HG03565 (cell line): ENCODE measurements around the gene CEP128.

Experiments
- ATAC-seq: cut with Tn5 transposase; IDR thresholded peaks from one replicate; pipeline ENCODE4 v1.9.1; 2021; ENCODE audit warnings: mild to moderate bottlenecking, moderate library complexity; ENCODE audit not compliant: unreplicated experiment

The CEP128 gene

GRCh38 chr14:80906336-80906735, 35.2 kb downstream of the CEP128 start:
- no peak for ATAC-seq

- ATAC-seq = no peak
These were observed 38.9 kb downstream of the CEP128 start for GRCh38 chr14:80902608-80903007.

DNA sequence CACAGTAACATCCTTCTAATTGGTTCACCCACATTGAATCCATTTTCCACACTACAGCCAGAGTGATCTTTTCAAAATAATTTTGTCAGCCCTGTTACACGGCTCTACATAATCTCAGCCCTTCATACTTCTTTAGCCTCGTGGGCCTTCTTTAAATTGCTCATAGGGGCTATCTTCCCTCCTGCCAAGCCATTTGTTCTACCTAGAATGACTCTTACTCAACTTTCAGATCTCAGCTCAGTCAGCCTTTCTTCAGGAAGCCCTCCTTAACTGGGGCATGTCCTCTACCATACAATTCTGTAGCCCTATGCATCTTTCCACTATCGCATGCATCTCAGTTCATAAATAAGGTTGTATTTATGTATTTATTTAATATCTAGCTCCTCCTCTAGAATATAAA, 39.7 kb downstream of the CEP128 start:
- ATAC-seq = no peak

DNA sequence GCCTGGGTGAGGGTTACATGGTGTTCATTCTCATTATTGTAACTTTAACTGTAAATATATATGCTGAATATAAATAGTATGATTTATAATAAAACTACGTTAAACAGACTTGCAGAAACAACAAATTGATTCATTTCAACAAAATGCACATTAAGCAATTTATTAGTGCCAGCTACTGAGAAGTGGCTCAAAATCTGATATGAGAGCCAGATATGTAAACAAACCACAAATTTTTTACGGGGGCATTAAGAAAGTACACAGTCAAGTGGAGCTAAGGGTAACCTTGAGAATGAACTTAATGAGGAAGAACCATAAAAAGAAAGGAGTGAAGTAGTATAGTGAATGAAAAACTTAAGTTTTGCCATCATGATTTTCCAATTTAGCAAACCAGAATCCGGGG, 40.3 kb downstream of the CEP128 start:
- ATAC-seq = no peak

GRCh38 chr14:80872645-80873044, 68.9 kb downstream of the CEP128 start:
- ATAC-seq = no peak

- ATAC-seq = no peak
These were observed 73.3 kb downstream of the CEP128 start for GRCh38 chr14:80868260-80868659.

DNA sequence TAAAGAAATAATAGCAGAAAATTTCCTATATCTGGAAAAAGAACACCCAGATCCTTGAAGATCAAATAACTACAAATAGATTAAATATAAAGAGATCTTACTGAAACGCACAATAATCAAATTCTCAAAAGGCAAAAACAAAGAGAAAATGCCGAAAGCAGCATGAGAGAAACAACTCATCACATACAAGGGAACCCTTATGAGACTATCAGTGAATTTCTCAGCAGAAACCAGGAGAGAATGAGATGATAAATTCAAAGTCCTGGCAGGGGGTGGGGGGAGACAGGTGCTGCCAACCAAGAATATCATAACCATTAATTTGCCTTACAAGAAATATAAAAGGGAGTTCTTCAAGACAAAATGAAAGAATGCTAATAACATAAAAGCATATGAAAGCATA, 73.7 kb downstream of the CEP128 start:
- no peak for ATAC-seq

DNA sequence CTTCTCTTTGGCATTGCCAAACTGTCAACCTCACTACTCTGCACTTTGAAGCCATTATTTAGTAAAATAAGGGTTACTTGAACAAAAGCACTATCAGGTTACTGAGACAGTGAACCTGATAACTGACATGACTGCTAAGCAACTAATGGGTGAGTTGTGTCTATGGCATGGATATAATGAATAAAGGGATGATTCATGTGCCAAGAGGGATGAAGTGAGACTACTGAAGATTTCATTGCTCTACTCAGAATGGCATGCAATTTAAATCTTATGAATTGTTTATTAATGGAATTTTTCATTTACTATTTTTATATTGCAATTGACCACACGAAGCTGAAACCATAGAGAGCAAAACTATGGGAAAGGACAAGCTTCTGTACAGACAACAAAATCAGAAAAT, 74.4 kb downstream of the CEP128 start:
- ATAC-seq = no peak

GRCh38 chr14:80865565-80865964, 76.0 kb downstream of the CEP128 start:
- ATAC-seq = no peak

- ATAC-seq = no peak
These were observed 78.6 kb downstream of the CEP128 start for GRCh38 chr14:80862983-80863382.

- no peak for ATAC-seq
These were observed 79.0 kb downstream of the CEP128 start for GRCh38 chr14:80862541-80862940.

DNA sequence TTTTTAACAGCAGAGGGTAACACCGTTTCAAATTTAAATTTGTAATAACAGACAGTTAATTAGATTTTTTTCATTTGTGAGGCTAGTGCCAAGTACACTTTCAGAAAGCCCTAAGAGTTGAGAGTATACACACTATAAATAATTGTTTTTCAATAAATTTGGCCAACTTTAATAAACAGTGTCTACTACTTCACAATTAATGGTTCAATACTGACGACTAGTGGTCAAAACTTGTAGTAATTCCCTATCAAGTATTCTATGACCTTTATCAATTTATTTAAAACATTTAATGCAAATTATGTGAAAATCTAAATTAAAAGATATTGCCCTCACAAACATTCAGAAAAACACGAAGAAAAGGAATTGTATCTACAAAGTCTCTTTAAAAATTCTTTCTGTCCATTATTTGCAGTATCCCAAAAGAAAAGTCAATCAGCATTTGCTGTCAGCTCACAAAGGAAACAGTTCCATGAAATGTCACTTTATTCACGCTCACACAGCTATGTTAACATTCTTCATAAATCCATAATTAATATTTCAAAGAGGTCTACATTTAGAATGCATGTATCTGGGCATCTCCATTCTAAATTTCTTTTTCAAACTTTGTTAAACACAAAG, 91.2 kb downstream of the CEP128 start:
- ATAC-seq = peak; percentile 74

DNA sequence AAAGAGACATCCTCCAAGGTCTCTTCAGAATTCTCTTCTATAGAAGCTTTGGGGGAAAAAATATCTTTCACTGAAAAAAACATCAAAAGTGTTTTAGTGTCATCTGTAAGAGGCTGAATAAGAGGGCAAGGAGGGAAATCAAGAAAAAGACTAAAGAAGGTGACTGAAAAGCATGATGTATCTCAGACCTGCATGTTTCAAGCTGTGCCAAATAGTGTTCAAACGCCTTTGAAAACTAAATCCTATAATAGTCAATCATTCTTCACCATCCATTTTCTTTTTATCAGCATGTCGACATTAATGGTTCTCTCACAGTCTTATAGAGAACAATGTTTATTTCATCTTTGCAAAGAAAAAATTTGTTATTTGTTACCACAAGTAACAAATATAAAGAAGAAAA, 94.5 kb downstream of the CEP128 start:
- ATAC-seq = no peak

DNA sequence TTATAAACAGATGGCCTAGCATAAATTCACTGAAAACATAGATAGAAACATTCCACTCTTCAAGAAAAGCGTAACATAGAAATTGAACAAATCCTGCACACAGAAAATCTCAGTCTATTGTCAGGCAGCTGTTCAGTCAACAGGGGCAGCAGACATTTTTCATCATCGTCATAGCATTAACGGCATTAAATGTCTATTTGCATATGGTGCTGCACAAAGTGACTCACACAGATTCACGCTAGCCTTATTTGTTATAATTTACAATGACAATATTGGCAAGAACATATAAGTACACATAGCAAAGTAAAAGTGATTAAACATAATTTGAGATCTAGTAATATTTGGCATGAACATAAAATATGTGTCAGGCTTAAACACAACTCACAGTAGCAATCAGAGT, 95.7 kb downstream of the CEP128 start:
- no peak for ATAC-seq

GRCh38 chr14:80844872-80845271, 96.7 kb downstream of the CEP128 start:
- no peak for ATAC-seq

DNA sequence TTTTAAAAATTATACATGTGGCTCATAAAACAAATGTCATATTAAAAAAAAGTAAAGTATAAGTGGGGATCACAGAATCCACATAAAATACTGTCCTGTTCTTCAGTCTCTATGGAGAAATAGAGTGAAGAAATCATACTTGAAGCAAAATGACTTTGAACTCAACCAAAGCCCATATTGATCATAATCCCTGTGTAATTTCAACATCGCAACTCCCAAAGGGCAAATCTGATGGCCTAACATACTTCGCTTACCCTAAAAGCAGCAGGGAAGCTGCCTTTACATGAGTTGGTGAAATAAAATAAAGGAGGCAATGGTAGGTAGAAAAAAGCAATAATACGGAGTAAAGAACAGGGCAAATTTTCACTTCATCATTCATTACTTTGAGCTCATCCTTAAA, 101.8 kb downstream of the CEP128 start:
- no peak for ATAC-seq

DNA sequence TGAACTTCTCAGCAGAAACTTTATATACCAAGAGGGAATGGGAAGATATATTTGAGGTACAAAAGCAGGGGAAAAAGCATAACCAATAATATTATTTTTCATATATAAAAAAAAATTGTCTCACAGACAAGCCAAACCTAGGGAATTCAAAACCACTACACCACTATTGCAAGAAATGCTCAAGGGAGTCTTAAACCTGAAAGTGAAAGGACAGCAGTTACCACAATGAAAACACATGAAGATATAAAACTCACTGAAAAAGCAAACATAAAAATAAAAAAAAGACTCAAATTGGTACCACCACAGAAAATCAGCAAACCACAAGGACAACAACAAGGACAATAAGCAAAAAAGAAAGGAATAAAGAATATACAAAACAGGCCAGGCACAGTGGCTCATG, 131.9 kb downstream of the CEP128 start:
- no peak for ATAC-seq

DNA sequence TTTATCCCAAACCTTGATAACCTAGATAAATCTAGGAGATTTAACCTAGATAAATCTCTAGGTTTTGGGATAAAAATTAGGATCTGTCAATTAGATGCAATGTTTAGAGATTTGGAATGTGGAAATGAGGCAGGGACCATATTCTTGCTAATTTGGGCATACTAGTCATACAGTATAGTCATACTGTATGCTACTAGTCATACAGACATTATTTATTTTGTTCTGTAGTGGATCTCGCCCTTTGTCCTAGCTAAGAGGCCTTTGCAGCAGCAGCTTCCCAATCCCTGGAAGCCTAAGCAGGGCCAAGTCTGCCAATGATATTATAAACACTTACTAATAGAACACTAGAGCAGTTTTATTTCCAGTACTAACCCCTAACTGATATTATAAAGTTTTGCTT, 136.4 kb downstream of the CEP128 start:
- ATAC-seq = no peak

DNA sequence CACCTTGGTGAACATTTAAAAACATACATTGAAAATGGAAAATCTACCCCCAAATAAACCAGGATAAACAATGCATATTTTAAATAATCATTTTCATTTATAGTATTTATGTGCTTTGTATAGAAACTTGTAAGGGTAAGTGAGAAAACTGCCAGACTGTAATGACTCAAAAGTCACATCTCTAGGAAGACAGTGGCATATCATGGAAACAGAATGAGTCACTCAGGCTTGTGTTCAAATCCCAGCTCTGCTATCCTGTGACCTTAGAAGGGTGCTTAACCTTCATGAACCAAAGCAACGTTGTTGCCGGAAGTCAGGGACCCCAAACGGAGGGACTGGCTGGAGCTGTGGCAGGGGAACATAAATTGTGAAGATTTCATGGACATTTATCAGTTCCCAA, 142.7 kb downstream of the CEP128 start:
- no peak for ATAC-seq

GRCh38 chr14:80798211-80798610, 143.3 kb downstream of the CEP128 start:
- no peak for ATAC-seq

GRCh38 chr14:80792771-80793170, 148.8 kb downstream of the CEP128 start:
- no peak for ATAC-seq

DNA sequence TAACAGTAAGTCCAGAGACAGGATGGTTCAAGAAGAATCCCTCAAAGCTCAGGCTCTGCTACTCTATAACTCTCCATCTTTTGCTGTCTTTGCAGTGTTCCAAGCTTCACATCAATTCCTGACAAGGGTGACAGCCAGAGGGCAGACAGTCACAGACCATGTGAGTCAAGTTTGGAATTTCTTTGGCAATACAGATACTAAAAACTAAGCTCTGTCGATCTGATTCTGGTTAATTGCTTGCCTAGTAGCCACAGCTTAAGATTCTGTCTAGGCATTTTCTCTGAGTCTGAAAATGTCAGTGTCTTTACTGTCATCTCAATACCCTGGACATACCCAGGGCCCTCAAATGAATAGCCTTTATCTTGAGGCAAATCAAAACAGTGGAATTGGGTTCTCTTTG, 153.7 kb downstream of the CEP128 start:
- no peak for ATAC-seq

DNA sequence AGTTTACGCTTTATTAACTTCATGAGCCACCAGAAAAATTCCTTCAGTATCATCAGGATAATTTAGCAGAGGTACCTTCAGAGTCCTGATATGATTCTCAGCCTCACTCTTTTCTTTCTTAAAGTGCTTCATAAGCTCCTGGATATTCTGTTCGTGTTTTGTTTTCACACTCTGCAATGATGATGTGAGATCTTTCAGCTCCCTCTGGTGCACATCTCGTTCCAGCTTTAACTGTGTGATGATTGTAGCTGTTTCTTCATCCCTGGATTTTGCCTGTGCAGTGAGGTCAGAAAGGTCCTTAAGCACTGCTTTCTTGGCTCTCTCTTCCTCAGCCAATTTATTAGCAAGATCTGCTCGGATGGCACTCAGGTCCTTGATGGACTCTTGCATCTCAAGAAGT, 156.7 kb downstream of the CEP128 start:
- ATAC-seq = no peak

GRCh38 chr14:80781972-80782367, 159.6 kb downstream of the CEP128 start:
- no peak for ATAC-seq
